Activated naive CD8-positive, alpha-beta T cell (primary cell): ENCODE results near the gene SERPINA6.
"Not testable (repeated sequence)": the region's sequence is repeated elsewhere in the genome, so short reads cannot be mapped to it uniquely, and the experiment has no call there.

Experiments used
- H3K27ac Mint-ChIP-seq: one replicate; pipeline ENCODE4 v1.8.0; 2021; ENCODE audit warnings: mixed read lengths
- H3K27me3 Mint-ChIP-seq: one replicate; pipeline ENCODE4 v1.8.0; 2021; ENCODE audit warnings: mixed read lengths
- H3K36me3 Mint-ChIP-seq: one replicate; pipeline ENCODE4 v1.8.0; 2021; ENCODE audit warnings: mixed read lengths
- H3K4me1 Mint-ChIP-seq: one replicate; pipeline ENCODE4 v1.8.0; 2021; ENCODE audit warnings: low read depth, mixed read lengths
- H3K4me3 Mint-ChIP-seq: one replicate; pipeline ENCODE4 v1.8.0; 2021; ENCODE audit warnings: mild to moderate bottlenecking, mixed read lengths
- H3K9me3 Mint-ChIP-seq: one replicate; pipeline ENCODE4 v1.8.0; 2021; ENCODE audit warnings: low read depth, mixed read lengths

SERPINA6 gene

GRCh38 chr14:94269156-94269555 lies 54.0 kb downstream of the SERPINA6 start:
- Mint-ChIP-seq H3K27me3 (peaks cover 13% of the 10 kb centered on the region), H3K27ac (no peak overlapping the region), H3K36me3 (peaks cover 2% of the 10 kb centered on the region), H3K4me1 (no peaks in the 10 kb centered on the region), H3K9me3 (no peaks in the 10 kb centered on the region), H3K4me3 (no peak overlapping the region)

GRCh38 chr14:94268582-94268981 lies 54.6 kb downstream of the SERPINA6 start:
- H3K27me3 Mint-ChIP-seq: peaks cover 13% of the 10 kb centered on the region
- H3K4me3 Mint-ChIP-seq, H3K4me1 Mint-ChIP-seq, H3K9me3 Mint-ChIP-seq, H3K36me3 Mint-ChIP-seq, H3K27ac Mint-ChIP-seq: not testable (repeated sequence)

GRCh38 chr14:94267352-94267751 lies 55.8 kb downstream of the SERPINA6 start:
- H3K36me3 Mint-ChIP-seq: peaks cover 4% of the 10 kb centered on the region
- no peak overlapping the region for H3K4me3 Mint-ChIP-seq
- H3K9me3 Mint-ChIP-seq: peaks cover 3% of the 10 kb centered on the region
- no peak overlapping the region for H3K27ac Mint-ChIP-seq
- peaks cover 12% of the 10 kb centered on the region for H3K27me3 Mint-ChIP-seq
- H3K4me1 Mint-ChIP-seq: no peaks in the 10 kb centered on the region

- not testable (repeated sequence) for H3K4me3 Mint-ChIP-seq, H3K27ac Mint-ChIP-seq, H3K27me3 Mint-ChIP-seq, H3K4me1 Mint-ChIP-seq, H3K36me3 Mint-ChIP-seq
- H3K9me3 Mint-ChIP-seq: peaks cover 13% of the 10 kb centered on the region
Measured at GRCh38 chr14:94264195-94264594, 58.9 kb downstream of the SERPINA6 start.
